Uterus (tissue), 2 donors: Measurements from ENCODE around the gene SLCO6A1.

Experiments used
- CTCF ChIP-seq, 4 experiments: fragments of 200-600 bp in 2 of 4; fragments of 450-650 bp in 2 of 4; sonication (generic) in 2 of 4; IDR thresholded peaks; one replicate each; pipeline ENCODE4 v1.5.1; 2016 to 2019; ENCODE audit warnings: antibody characterized with exemption in 4 of 4, mild to moderate bottlenecking in 2 of 4, moderate library complexity in 1 of 4
- POLR2A ChIP-seq, 2 donors: fragments of 450-650 bp; IDR thresholded peaks; one replicate each; pipeline ENCODE4 v1.6.1; 2016; ENCODE audit warnings: antibody characterized with exemption in 2 of 2, mild to moderate bottlenecking in 1 of 2, moderate library complexity in 1 of 2

GRCh38 chr5:102539996-102540728, 41.4 kb upstream of the SLCO6A1 start:
- TF ChIP-seq CTCF (IDR thresholded peaks at IDR 0.05), result no peak
- TF ChIP-seq POLR2A (IDR thresholded peaks at IDR 0.05), result no peak
